HG02588 (cell line): ENCODE results near the gene CLSTN2.

Source experiments
- ATAC-seq: cut with Tn5 transposase; IDR thresholded peaks from one replicate; pipeline ENCODE4 v1.9.1; 2021; ENCODE audit warnings: mild to moderate bottlenecking, moderate library complexity; ENCODE audit not compliant: unreplicated experiment

The CLSTN2 gene

GRCh38 chr3:140268103-140268502, 333.1 kb downstream of the CLSTN2 start:
- ATAC-seq = no peak

DNA sequence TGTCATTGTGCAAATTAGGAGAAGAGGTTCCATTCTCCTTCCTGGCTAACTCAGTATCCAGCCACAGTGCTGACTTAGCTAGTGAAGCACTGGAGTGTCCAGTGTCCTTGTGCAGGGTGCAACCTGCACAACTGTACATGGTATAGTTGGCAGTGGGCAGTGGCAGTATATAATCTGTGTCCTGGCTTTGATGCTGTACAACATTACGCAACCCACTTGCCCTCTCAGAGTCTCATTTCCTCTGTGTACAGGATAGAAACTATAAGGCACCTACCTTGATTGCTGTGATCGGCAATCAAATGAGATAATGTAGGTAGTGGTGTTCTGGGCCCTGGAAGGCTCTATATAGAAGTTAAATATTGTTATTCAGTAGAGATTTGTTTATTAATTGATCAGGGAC, 333.6 kb downstream of the CLSTN2 start:
- ATAC-seq = no peak

DNA sequence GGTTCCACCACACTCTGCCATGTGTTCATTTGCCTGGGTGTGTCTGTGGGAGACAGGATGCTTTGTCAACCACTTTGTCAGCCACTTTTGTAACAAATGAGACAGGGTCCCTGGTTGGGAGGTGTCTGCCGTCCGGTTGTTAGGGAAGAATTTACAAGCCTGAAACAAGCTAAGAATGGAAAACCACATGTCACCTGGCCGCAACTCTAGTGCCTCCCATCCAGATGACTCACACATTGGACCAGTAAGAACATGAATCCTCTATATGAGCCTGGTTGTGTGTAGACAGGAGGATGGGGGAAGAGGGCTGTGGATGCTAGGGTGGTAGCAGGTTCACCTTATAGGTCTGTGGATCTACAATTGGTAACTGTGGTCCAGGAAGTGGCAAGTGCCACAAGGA, 335.3 kb downstream of the CLSTN2 start:
- no peak for ATAC-seq

DNA sequence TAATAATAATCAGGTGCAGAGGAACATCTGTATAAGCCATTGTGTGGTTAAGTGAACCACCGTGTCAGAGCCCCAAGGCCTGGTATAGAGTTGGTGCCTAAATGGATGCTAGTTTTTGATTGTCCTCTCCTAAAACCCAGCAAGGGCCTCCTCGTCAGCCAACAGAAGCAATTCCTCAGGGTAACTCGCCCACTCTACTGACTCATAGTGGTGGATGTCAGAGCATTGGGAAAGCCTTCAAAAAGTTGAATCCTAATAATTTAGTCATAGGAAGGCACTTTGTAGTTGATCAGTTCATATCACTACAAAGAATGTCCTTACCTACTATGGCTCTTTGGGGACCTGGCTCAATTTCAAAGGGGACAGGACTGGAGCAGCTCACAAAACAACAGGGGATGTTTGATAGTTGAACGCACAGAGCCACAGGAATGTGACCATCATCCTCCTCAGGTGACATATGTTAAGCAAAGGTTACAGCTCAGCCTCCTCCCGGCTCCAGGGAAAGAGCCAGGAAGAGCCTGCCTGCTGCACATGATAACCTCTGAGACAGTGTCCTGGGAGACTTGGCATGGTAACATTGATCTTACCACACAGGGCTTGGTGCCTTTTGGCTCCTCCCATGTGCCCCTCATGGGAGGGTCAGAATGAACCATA, 338.7 kb downstream of the CLSTN2 start:
- no peak for ATAC-seq

- ATAC-seq = no peak
These were observed 339.4 kb downstream of the CLSTN2 start for GRCh38 chr3:140274429-140274828.

DNA sequence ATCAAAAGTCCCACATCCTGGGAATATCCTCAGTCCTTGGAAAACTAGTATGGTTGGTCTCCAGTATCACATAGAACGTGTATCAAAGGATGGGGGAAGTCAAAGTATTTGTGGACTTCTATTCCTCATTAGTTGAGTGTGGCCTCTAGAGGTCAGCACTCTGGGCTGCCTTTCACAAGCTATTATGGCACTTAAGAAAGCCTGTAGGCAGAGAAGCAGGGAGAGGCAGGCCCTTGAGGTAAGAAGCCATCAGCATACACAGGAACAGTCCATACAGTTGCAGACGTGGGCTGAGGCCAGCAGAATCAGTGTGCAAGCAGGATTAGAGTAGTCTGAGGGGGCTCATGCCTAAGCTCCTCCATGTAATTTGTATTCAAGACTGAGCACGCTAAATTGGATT, 341.7 kb downstream of the CLSTN2 start:
- no peak for ATAC-seq

- ATAC-seq = no peak
These were observed 342.9 kb downstream of the CLSTN2 start for GRCh38 chr3:140277886-140278285.

DNA sequence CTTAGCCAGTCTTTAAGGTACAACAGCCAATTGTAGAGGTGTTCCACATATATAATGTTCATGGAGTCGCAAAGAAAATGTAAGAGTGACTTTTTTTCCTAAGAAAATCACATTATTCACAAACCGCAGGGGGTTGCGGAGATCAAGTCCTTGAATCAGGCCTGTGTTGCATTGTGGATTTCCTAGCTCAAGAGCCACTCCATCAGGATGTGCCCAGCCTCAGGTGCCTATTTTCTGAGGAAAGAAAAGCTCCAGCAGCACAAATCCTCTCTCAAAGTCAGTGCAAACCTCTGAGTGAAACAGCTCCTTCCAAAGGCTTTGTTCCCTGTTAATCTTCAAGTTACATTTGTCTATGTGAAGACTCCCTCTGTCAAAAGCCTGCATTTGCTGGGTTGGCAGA, 349.4 kb downstream of the CLSTN2 start:
- no peak for ATAC-seq

DNA sequence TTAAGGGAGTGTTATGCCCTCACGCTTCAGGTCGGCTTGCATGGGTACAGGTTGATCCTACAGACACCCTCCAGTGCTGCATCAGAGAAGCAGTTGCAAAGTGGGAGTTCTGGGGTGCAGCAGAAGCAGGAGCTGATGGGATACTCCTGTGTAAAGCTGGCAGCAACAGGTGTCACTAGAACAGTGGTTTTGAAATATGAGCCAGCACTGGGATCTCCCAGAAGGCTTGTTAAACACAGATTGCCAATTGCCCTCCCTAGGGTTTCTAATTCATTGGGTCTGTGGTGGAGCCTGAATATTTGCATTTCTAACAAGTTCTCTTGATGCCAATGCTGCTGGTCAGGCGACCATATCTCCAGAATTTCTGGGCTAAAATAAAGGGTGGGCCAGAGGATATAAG, 350.4 kb downstream of the CLSTN2 start:
- no peak for ATAC-seq

DNA sequence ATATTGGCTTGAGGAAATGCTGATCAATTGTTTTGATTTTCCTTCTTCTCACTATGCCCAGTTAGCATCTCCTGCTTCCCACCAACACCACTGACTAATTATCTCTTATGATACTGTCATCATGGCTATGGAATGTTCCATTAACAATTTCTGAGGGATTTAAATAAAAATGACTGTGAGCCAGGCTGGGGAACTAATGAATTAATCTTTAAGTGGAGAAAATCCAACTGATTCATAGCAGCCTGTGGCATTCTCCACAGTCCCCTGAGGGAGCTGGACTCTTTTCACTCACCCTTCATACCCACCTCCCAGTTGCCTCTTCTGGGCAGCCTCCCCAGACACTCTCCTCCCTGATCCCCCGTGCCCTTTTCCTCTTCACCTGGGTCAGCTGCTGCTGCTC, 353.6 kb downstream of the CLSTN2 start:
- ATAC-seq = no peak

DNA sequence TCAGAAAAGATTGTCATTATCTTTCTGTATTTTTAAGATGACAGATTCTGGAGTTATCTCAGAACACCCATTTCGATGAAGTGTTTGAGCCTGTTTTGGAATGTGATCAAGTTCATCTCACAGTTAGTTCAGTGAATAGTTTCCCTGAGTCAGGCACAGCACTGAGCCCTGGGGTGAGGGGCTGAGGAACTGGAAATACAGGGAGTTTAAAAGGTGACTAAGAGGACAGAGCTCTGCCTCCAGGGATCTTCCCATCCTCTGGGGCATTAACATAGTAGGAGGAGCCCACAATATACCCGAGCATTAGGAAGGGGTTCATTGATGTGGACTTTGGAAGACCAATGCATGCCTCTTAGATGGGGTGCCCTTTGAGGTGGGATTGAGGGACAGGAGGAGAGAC, 355.1 kb downstream of the CLSTN2 start:
- ATAC-seq = no peak

DNA sequence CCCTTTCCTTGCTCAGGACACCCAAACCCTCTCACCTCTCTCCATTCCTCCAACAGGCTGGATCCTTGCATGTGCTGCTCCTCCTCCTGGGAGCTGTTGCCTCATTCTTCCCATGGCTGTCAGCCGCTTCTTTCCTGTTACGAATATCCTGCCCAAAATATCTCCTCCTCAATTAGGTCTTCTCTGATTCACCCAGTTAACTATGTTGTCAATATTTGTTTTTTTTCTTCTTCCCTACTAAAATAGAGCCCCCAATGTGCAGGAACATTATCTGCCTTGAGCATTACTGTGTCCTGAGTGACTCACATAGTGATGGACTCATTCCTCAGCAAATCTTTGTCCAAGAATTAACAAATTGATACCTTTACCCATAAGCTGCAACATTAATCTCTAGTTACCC, 357.2 kb downstream of the CLSTN2 start:
- ATAC-seq = no peak

GRCh38 chr3:140292684-140293083, 357.7 kb downstream of the CLSTN2 start:
- ATAC-seq = no peak

DNA sequence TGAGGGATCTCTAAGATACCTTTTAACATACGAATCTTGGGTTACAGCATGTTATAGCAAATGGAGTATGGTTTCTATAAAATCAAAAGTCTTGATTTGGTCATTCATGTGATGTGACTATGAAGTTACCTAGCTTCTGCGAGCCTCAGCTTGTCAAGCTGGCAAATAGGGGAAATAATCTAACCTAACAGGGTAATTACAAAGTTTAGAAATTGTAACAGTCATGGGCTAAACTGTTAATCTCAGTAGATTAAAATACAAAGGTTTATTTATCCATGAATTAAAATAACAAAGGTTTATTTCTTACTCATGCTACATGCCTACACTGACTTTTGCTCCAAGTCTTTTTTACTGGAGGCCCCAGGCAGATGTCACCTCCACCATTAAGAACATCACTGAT, 359.1 kb downstream of the CLSTN2 start:
- ATAC-seq = no peak

- no peak for ATAC-seq
These were observed 361.9 kb downstream of the CLSTN2 start for GRCh38 chr3:140296796-140297352.

- no peak for ATAC-seq
These were observed 363.1 kb downstream of the CLSTN2 start for GRCh38 chr3:140298043-140298442.

DNA sequence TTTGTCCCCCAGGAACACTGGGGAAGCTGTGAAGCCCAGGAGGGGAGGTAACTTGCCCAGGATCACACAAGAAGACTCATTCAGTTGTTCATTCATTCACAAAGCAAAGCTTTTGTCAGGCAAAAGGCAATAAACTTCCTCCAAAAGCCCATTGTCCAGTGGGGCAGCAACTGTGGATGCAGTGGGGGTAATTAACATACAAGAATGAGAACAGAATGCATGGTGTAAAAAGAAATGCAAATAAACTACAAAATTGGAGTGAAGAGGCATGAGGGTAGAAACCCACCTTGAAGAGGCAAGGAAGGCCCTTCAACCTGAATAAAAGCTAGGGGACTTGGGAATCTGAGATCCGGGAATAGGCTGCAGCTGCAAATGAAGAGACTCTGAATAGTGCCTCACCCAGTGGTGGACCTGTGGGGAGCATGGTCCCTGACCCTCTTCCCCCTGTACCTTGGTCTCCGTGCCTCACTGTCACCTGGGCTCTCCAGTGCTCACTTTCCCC, 363.6 kb downstream of the CLSTN2 start:
- ATAC-seq = no peak

DNA sequence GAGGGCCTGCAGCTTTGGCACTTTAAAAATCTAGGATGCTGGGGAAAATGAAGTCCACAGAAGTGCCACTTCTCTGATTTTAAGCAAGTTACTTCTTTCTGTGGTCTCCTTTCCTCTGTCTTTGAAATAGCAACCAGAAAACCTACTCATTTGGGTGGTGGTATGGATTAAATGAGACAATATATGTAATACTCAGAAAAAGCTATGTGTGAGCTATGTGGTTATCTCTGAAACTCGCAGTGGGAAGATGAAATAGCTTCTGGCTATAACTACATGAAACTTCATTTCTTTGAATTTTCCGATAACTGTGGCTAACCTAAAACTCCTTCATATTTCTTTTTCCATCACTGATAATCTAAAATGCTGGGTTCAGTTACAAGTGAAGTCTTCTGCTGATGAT, 368.9 kb downstream of the CLSTN2 start:
- no peak for ATAC-seq

- ATAC-seq = no peak
These were observed 373.6 kb downstream of the CLSTN2 start for GRCh38 chr3:140308535-140308934.

DNA sequence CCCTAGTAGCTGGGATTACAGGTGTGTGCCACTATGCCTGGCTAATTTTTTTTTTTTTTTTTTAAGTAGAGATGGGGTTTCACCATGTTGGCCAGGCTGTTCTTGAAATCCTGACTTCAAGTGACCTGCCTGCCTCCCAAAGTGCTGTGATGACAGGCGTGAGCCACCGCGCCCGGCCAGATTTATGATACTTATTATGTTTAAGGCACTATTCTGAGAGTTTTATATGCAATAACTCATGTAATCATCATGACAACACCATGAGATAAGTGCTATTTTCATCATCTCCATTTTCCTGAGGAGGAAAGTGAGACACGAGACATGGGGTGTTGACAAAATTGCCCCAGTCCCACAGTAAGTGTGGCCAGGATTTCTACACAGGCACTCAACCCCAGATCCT, 376.4 kb downstream of the CLSTN2 start:
- no peak for ATAC-seq

DNA sequence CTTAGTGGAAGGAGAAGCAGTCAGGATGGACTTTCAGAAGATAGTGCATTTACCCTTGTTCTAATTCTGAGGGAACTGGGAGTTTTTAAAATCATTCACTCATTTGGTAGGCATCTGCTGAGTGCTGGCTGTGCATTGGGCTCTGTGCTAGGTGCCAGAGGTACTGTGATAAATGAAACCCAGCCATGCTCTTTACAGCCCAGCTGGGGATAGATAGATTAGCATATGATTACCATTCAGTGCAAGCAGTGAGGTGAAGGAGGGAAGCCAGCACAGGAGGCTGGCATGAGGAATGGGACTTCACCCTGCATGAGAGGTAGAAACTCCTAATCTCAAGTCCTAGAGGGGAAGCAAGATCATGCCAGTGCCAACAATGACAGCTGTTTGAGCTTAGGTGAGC, 381.0 kb downstream of the CLSTN2 start:
- no peak for ATAC-seq

DNA sequence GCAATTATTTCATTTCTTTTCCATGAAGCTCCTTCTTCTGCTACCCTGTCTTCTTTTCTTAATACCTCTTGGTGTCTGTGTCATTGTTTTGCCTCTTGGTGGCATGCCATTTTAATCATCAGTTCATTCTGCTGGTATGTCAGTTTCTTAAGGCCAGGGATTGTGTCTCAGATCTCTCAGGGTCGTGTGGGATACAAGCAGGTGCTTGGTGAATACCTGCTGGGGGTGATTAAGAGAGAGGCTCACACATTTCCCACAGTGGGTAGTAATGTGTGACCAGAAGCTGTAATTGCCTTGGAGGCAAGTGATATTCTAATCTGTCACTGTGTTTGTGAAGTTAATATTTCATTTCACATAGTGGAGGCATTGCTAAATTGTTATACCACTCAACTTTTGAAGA, 381.5 kb downstream of the CLSTN2 start:
- ATAC-seq = no peak

GRCh38 chr3:140316868-140317400, 381.9 kb downstream of the CLSTN2 start:
- no peak for ATAC-seq
